ENCODE data around the gene SAPCD1. TPM values are rescaled to one million over a fixed set of nuclear protein-coding genes. Genes with fewer than 3 reads are reported as not detected.

The SAPCD1 gene
- total and polyA plus RNA-seq, 2 donors (not counting 3 experiments of a cell fraction or from before 2014, with no cell fraction given): 1.6 to 11.7 TPM

DNA sequence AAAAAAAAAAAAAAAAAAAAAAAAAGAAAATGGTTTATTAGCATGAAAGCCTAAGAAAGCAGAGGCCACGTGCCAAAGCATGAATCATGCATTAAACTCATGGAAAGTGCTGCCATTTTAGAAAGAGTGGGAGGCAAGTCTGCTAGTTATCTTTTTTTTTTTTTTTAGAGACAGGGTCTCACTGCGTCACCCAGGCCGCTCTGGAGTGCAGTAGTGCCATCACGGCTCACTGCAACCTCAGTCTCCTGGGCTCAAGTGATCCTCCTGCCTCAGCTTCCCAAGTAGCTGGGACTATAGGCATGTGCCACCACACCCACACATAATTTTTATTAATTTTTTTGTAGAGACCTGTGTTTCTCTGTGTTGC is 9.5 kb downstream of the SAPCD1 start:
- Histone ChIP-seq H3K9me3 (replicated peaks; ENCODE audit: control insufficient read depth, insufficient read depth, low read length) (no peaks in the 10 kb centered on the region), H3K4me1 (ENCODE audit: control insufficient read depth, extremely low read depth, insufficient read depth, low read length) (peaks cover 2% of the 10 kb centered on the region), H3K4me3 (replicated peaks in 1 of 3; ENCODE audit: insufficient read depth in 1 of 3, low read depth in 1 of 3, low read length in 3 of 3) (no peak overlapping the region), H3K79me2 (ENCODE audit: control insufficient read depth, insufficient read depth, low read length) (no peaks in the 10 kb centered on the region), H4K20me1 (replicated peaks; ENCODE audit: control insufficient read depth, extremely low read depth, insufficient read depth, low read length) (no peaks in the 10 kb centered on the region), H3K36me3 (ENCODE audit: control insufficient read depth in 2 of 2, extremely low read depth in 1 of 2, insufficient read depth in 2 of 2, low read length in 2 of 2) (no peaks in the 10 kb centered on the region), H3K4me2 (ENCODE audit: insufficient read depth, low read length) (no peak overlapping the region), H2AFZ (ENCODE audit: low read depth, low read length) (no peak overlapping the region), H3K27ac (ENCODE audit: insufficient read depth, low read depth, low read length) (no peak overlapping the region), H3K27me3 (ENCODE audit: control insufficient read depth in 2 of 2, insufficient read depth in 2 of 2, low read length in 2 of 2) (no peaks in the 10 kb centered on the region), H3K9ac (replicated peaks; ENCODE audit: extremely low read depth, insufficient read depth, low read length) (no peak overlapping the region), H3K9me1 (replicated peaks; ENCODE audit: control insufficient read depth, extremely low read depth, insufficient read depth, low read length) (no peaks in the 10 kb centered on the region)
- no peak for DNase-seq (ENCODE audit: low read depth, low spot score)
- dilution Hi-C loops (cut with MboI; ENCODE audit: extremely low pct_ligation_motif_present, low sequenced_read_pairs) (no loop called here), intact Hi-C loops (cut with micrococcal nuclease) (loop anchor here (1.0 to 5.0 kb wide), 4 partner anchors 23 to 225 kb away; partner anchors contain the start of genes ATP6V1G2, NELFE, NFKBIL1 and SKIC2)
- TF ChIP-seq, protein P1, sequence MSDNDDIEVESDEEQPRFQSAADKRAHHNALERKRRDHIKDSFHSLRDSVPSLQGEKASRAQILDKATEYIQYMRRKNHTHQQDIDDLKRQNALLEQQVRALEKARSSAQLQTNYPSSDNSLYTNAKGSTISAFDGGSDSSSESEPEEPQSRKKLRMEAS (IDR thresholded peaks at IDR 0.05; ENCODE audit: insufficient read depth, insufficient read length): no peak
- TF ChIP-seq POLR2AphosphoS5 (IDR thresholded peaks at IDR 0.05; ENCODE audit: insufficient read depth, low read depth, low read length): no peak
- TF ChIP-seq FOS (IDR thresholded peaks at IDR 0.05; ENCODE audit: borderline replicate concordance, insufficient read depth, low read length): no peak
- TF ChIP-seq EZH2 (IDR thresholded peaks at IDR 0.05; ENCODE audit: borderline replicate concordance, low read depth, low read length, severe bottlenecking): no peak
- TF ChIP-seq POLR2A (IDR thresholded peaks at IDR 0.05; ENCODE audit: low read depth, low read length): no peak
- TF ChIP-seq GATA2 (IDR thresholded peaks at IDR 0.05; ENCODE audit: insufficient read depth, insufficient read length, low read depth, low read length): no peak
- TF ChIP-seq, protein P2, sequence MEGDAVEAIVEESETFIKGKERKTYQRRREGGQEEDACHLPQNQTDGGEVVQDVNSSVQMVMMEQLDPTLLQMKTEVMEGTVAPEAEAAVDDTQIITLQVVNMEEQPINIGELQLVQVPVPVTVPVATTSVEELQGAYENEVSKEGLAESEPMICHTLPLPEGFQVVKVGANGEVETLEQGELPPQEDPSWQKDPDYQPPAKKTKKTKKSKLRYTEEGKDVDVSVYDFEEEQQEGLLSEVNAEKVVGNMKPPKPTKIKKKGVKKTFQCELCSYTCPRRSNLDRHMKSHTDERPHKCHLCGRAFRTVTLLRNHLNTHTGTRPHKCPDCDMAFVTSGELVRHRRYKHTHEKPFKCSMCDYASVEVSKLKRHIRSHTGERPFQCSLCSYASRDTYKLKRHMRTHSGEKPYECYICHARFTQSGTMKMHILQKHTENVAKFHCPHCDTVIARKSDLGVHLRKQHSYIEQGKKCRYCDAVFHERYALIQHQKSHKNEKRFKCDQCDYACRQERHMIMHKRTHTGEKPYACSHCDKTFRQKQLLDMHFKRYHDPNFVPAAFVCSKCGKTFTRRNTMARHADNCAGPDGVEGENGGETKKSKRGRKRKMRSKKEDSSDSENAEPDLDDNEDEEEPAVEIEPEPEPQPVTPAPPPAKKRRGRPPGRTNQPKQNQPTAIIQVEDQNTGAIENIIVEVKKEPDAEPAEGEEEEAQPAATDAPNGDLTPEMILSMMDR (IDR thresholded peaks at IDR 0.05; ENCODE audit: extremely low read depth in 1 of 2, insufficient read depth in 1 of 2, low read depth in 1 of 2, low read length in 2 of 2): no peak
- no peak for TF ChIP-seq MYC (IDR thresholded peaks at IDR 0.05; ENCODE audit: low read depth, low read length)
- TF ChIP-seq JUN (IDR thresholded peaks at IDR 0.05; ENCODE audit: borderline replicate concordance, insufficient read depth, insufficient read length, low read depth): no peak
- BruUV-seq (replicated peaks): no TSS peak
- ChIA-PET POLR2A (interaction anchor here (0.6 to 0.7 kb wide), 2 partner anchors 15 to 37 kb away, joined by 4 to 6 read pairs; no protein-coding TSS in a partner anchor), CTCF (interaction anchor here (1.2 to 6.6 kb wide), 12 partner anchors 20 to 180 kb away, joined by 3 to 71 read pairs (median 10); partner anchors contain the start of genes DDAH2, HSPA1A, HSPA1L and LSM2)
- no peak for FAIRE-seq

Data from endothelial cell of umbilical vein (primary cell).